GM21390 (cell line): Measurements from ENCODE around the gene LIMS1.
"Not testable (repeated sequence)": the region's sequence is repeated elsewhere in the genome, so short reads cannot be mapped to it uniquely, and the experiment has no call there.

Experiments
- ATAC-seq: cut with Tn5 transposase; IDR thresholded peaks from one replicate; pipeline ENCODE4 v1.9.1; 2021; ENCODE audit not compliant: unreplicated experiment

The LIMS1 gene

GRCh38 chr2:108548208-108549003 is 14.1 kb downstream of the LIMS1 start:
- ATAC-seq: no peak

- no peak for ATAC-seq
These were observed 18.3 kb downstream of the LIMS1 start for GRCh38 chr2:108552566-108552965.

- ATAC-seq: no peak
These were observed 19.1 kb downstream of the LIMS1 start for GRCh38 chr2:108553209-108553919.

- no peak for ATAC-seq
These were observed 20.3 kb downstream of the LIMS1 start for GRCh38 chr2:108554528-108554927.

GRCh38 chr2:108555572-108555971 is 21.3 kb downstream of the LIMS1 start:
- ATAC-seq: no peak

- ATAC-seq: not testable (repeated sequence)
These were observed 22.3 kb downstream of the LIMS1 start for GRCh38 chr2:108556581-108556980.

- no peak for ATAC-seq
These were observed 26.1 kb downstream of the LIMS1 start for GRCh38 chr2:108560241-108560811.

GRCh38 chr2:108560895-108561530 is 26.7 kb downstream of the LIMS1 start:
- ATAC-seq: no peak

- no peak for ATAC-seq
These were observed 28.0 kb downstream of the LIMS1 start for GRCh38 chr2:108562274-108562673.

GRCh38 chr2:108564510-108564909 is 30.2 kb downstream of the LIMS1 start:
- no peak for ATAC-seq

- ATAC-seq: peak; percentile 88
These were observed 31.6 kb downstream of the LIMS1 start for GRCh38 chr2:108565778-108566375.

GRCh38 chr2:108570416-108570815 is 36.1 kb downstream of the LIMS1 start:
- ATAC-seq: no peak

GRCh38 chr2:108571286-108571685 is 37.0 kb downstream of the LIMS1 start:
- ATAC-seq: no peak

GRCh38 chr2:108573061-108573460 is 38.8 kb downstream of the LIMS1 start:
- ATAC-seq: no peak

GRCh38 chr2:108574332-108574731 is 40.1 kb downstream of the LIMS1 start:
- ATAC-seq: no peak

GRCh38 chr2:108575132-108575966 is 41.1 kb downstream of the LIMS1 start:
- ATAC-seq: peak; percentile 80

- no peak for ATAC-seq
These were observed 42.8 kb downstream of the LIMS1 start for GRCh38 chr2:108577099-108577498.

GRCh38 chr2:108579623-108580022 is 45.4 kb downstream of the LIMS1 start:
- no peak for ATAC-seq

- ATAC-seq: no peak
These were observed 45.8 kb downstream of the LIMS1 start for GRCh38 chr2:108580050-108580449.

GRCh38 chr2:108583903-108584520 is 49.7 kb downstream of the LIMS1 start:
- ATAC-seq: peak; percentile 70
